ENCODE data around the gene ACACB.
"Not testable (repeated sequence)": the region's sequence is repeated elsewhere in the genome, so short reads cannot be mapped to it uniquely, and the experiment has no call there.

Gene ACACB

GRCh38 chr12:109147126-109147525, 30.7 kb downstream of the ACACB start:
- not testable (repeated sequence) for FAIRE-seq

- no peak for FAIRE-seq
Measured at GRCh38 chr12:109147954-109148353, 31.6 kb downstream of the ACACB start.

GRCh38 chr12:109150124-109150640, 33.8 kb downstream of the ACACB start:
- FAIRE-seq: no peak

GRCh38 chr12:109151457-109151856, 35.1 kb downstream of the ACACB start:
- no peak for FAIRE-seq

DNA sequence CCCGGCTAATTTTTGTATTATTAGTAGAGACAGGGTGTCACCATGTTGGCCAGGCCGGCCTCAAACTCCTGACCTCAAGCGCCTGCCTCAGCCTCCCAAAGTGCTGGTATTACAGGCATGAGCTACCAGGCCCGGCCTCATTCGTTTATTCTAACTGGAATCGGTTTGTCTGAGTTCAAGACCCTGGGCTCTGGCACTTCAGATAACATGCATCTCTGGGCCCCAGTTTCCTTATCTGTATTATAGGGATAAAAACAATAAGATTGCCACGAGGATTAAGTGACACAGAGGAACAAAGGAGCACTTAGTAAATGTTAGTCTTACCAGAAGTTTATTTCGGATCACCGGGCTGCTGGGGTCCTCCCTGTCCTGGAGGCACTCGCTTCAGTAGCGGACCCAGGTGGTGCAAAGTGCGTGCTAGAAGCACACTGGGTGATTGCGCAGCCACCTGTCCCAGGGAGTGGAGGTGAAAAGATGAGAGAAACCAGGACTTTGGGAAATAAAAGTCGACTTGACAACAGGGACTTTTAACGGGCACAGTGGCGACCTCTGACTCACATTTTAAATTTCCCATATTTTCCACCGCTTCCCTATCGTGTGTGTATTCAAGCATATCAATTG, 37.5 kb downstream of the ACACB start:
- FAIRE-seq: no peak

GRCh38 chr12:109154451-109155438, 38.4 kb downstream of the ACACB start:
- peak; percentile 93 for FAIRE-seq

GRCh38 chr12:109156036-109156435, 39.6 kb downstream of the ACACB start:
- no peak for FAIRE-seq

GRCh38 chr12:109156586-109156985, 40.2 kb downstream of the ACACB start:
- FAIRE-seq: no peak

- no peak for FAIRE-seq
Measured at GRCh38 chr12:109157986-109158385, 41.6 kb downstream of the ACACB start.

GRCh38 chr12:109160433-109160832, 44.0 kb downstream of the ACACB start:
- FAIRE-seq: no peak

DNA sequence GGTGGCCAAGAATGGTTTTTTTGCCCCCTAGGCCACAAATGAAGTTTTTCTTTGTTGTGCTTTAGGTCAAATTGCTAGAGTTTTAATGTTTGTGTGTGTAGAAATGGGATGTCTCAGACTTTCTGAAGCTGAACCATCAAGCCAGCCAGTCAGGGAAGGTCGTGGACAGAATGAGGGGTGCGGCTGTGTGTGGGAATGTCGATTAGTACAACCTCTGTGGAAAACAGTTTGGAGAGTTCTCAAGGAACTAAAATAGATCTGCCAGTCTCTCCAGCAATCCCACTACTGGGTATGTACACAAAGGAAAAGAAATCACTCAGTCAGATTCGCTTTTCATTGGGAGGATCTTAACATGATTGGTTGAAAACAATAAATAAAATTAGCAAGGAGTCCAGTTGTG, 44.5 kb downstream of the ACACB start:
- FAIRE-seq: no peak

GRCh38 chr12:109162551-109162950, 46.2 kb downstream of the ACACB start:
- FAIRE-seq: no peak

GRCh38 chr12:109163167-109163566, 46.8 kb downstream of the ACACB start:
- FAIRE-seq: no peak

DNA sequence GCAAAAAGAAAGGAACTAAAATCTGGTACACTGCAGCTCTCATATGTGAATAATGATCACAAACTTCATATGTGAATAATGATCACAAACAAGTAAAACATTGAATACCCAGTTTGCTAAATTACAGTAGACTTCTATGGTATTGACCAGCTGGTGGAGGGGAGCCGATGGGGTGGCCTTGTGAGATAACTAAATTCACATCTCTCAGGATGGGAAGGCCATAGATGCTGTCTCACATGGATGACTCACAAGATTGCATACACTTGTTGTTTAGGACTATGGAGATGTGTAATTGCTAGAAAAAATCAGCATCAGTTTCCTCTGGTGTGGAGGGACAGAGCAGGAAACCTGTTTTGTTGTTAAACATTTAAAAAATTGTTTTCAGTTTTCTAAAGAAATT, 49.2 kb downstream of the ACACB start:
- no peak for FAIRE-seq

DNA sequence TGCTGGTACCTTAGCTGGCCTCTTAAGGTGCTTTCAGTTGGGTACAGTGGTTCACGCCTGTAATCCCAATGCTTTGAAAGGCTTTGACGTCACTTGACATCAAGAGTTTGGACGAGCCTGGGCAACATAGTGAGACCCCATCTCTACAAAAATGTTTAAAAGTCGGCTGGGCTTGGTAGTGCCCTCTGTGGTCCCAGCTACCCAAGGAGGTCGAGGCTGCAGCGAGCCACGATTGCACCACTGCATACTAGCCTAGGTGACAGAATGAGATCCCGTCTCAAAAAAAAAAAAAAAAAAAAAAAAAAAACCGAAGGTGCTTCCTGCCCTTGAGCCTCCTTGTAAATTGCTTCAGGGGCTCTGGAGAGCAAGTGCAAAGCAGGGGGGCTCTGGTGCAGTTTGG, 50.0 kb downstream of the ACACB start:
- no peak for FAIRE-seq

- FAIRE-seq: no peak
Measured at GRCh38 chr12:109167781-109168180, 51.4 kb downstream of the ACACB start.

DNA sequence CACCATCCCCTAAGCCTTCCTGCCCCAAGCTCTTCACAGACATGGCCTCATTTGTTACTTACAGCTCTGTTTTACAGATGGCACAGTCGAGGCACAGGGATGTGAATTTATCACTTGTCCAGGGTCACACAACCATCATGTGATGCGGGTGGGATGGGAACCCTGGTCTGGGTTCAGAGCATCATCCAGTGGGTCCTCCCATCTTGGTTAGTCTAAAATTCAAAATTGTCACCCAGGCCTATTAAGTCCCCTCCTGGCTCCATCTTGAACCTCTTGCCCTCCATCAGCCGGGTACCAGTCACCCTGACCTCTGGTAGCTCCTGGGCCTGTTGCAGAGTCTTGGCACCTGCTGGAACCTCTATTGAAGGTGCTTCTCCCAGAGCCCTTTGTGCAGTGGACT, 52.9 kb downstream of the ACACB start:
- FAIRE-seq: no peak

GRCh38 chr12:109169686-109170085, 53.3 kb downstream of the ACACB start:
- FAIRE-seq: no peak

DNA sequence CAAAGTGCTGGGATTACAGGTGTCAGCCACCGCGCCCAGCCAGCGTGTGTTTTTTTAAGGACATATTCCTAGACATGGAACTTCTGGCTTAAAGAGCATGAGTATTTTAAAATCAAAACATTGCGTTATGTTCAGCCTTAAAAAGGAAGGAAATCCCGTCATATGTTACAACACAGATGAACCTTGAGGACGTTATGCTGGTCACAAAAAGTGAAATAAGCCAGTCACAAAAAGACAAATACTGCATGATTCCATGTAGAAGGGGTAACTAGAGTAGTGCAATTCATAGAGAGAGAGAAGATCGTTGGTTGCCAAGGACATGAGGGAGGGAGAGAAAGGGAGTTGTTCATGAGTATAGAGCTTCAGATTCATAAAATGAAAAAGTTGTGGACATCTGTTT, 53.9 kb downstream of the ACACB start:
- no peak for FAIRE-seq

DNA sequence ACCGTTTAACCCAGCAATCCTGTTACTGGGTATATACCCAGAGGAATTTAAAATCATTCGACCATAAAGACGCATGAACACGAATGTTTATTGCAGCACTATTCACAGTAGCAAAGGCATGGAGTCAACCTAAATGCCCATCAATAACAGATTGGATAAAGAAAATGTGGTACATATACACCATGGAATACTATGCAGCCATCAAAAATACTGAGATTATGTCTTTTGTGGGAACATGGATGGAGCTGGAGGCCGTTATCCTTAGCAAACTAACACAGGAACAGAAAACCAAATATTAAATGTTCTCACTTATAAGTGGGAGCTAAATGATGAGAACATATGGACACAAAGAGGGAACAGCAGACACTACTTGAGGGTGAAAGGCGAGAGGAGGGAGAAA, 56.4 kb downstream of the ACACB start:
- FAIRE-seq: not testable (repeated sequence)

DNA sequence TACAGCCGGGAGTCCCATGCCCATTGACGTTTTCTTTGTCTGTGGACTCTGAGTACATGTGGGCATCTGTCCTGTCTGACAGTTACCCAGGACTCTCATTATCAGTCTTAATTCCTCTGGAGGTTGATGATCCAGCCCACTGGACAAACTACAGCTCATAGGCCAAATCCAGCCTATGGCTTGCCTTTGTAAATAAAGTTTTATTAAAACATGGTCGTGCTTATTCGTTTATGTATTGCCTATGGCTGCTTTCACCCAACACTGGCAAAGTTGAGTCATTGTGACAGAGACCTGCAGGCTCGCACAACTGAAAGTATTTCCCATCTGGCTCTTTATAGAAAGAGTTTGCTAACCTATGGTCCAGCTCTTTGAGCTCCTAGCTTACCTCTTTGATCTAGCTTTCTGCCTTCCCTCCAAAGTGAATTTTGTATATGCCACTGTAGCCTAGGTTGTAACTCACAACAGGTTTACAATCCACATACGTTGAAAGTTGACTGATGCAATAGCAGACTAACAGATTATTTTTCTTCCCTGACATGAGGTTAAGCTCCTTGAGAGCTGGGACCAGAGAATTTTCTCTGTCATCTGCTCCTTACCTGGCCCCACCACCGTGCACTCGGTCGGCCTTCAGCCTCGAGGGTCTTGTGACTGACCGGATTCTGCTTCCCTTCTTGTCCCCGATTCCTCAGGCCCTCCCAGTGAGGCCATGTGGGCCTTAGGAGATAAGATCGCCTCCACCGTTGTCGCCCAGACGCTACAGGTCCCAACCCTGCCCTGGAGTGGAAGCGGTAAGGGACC, 57.3 kb downstream of the ACACB start:
- no peak for FAIRE-seq

DNA sequence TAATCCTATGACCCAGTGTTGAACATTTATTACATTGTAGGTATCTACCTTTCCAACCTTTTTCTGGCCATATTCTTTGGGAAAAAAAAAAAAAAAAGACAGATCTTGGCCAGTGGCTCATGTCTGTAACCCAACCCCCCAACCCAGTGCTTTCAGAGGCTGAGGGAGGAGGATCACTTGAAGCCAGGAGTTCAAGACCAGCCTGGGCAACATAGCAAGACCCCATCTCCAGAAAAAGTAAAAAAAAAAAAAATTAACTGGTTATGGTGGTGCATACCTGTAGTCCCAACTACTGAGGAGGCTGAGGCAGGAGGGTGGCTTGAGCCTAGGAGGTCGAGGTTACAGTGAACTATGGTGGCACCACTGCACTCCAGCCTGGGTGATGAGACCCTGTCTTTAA, 58.1 kb downstream of the ACACB start:
- FAIRE-seq: no peak

DNA sequence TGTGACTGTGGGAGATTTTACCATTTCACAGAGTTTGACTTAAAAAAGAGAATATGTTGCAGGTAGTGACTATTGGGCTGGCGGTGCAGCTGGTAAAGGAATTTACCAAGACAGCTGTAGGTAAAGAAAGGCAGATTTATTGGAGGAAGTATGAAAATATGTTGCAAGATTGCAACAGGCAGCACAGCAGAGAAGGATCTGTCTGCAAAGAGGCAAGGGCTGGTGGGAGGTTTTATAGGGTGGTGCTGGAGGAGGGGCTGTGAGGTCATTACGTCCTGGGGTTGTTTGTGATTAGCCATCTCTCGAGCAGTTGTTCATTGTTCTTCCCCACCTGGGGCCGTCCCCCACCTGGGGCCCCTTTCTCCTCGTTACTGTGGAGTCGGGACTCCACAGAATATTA, 62.1 kb downstream of the ACACB start:
- FAIRE-seq: no peak

Data from A204.1 (cell line).